Fibroblast of lung (primary cell): ENCODE results near the gene CTR9. TPM values are rescaled to one million over a fixed set of nuclear protein-coding genes. Genes with fewer than 3 reads are reported as not detected.

Experiments
- DNase-seq, 2 donors: peaks; one replicate each; pipeline versions ENCODE4 v3.0.0 to v3.0.0-alpha.2; 2010; ENCODE audit warnings: low read depth in 2 of 2
- H2AFZ ChIP-seq: 2 replicates; pipeline ENCODE4 v1.5.1; 2012; ENCODE audit warnings: low read length, control low read depth, inconsistent platforms
- H3K27ac ChIP-seq: 2 replicates; pipeline ENCODE4 v1.5.1; 2011; ENCODE audit warnings: low read length, control low read depth; ENCODE audit not compliant: insufficient read depth
- H3K27me3 ChIP-seq: 2 replicates; pipeline ENCODE4 v1.5.1; 2011; ENCODE audit warnings: mild to moderate bottlenecking, low read length; ENCODE audit not compliant: control insufficient read depth, insufficient read depth
- H3K36me3 ChIP-seq: 2 replicates; pipeline ENCODE4 v1.5.1; 2011; ENCODE audit warnings: low read length; ENCODE audit not compliant: control insufficient read depth, insufficient read depth
- H3K4me1 ChIP-seq: 2 replicates; pipeline ENCODE4 v1.5.1; 2011; ENCODE audit warnings: low read length; ENCODE audit not compliant: control insufficient read depth, insufficient read depth; ENCODE audit errors: extremely low read depth
- H3K4me2 ChIP-seq: 2 replicates; pipeline ENCODE4 v1.5.1; 2011; ENCODE audit warnings: low read length, control low read depth; ENCODE audit not compliant: insufficient read depth; ENCODE audit errors: extremely low read depth
- H3K4me3 ChIP-seq, 4 experiments: fragments of 200-600 bp in 1 of 4; sonication (generic) in 1 of 4; replicated peaks in 1 of 4; 2 replicates each; pipeline ENCODE4 v1.5.1; 2011 to 2016; ENCODE audit warnings: low read length in 4 of 4, low read depth in 3 of 4, mild to moderate bottlenecking in 3 of 4, control low read depth in 2 of 4, inconsistent platforms in 1 of 4, mixed read lengths in 1 of 4; ENCODE audit not compliant: insufficient read depth in 1 of 4; ENCODE audit errors: control extremely low read depth in 1 of 4
- H3K79me2 ChIP-seq: 2 replicates; pipeline ENCODE4 v1.5.1; 2012; ENCODE audit warnings: mild to moderate bottlenecking, low read length, inconsistent platforms; ENCODE audit not compliant: control insufficient read depth, insufficient read depth
- H3K9ac ChIP-seq: 2 replicates; pipeline ENCODE4 v1.5.1; 2011; ENCODE audit warnings: mild to moderate bottlenecking, low read length, control low read depth; ENCODE audit not compliant: insufficient read depth
- H3K9me3 ChIP-seq: 2 replicates; pipeline ENCODE4 v1.5.1; 2012; ENCODE audit warnings: low read depth, low read length; ENCODE audit not compliant: control insufficient read depth, insufficient read depth
- H4K20me1 ChIP-seq: 2 replicates; pipeline ENCODE4 v1.5.1; 2011; ENCODE audit warnings: low read length; ENCODE audit not compliant: control insufficient read depth, insufficient read depth; ENCODE audit errors: extremely low read depth
- CTCF ChIP-seq, 2 donors: IDR thresholded peaks in 1 of 2; conservative IDR thresholded peaks in 1 of 2; 1 replicate in 1 of 2; 2 replicates in 1 of 2; pipeline ENCODE4 v1.5.1; 2011 to 2012; ENCODE audit warnings: low read length in 2 of 2, control low read depth in 1 of 2, inconsistent platforms in 1 of 2, low read depth in 1 of 2, mild to moderate bottlenecking in 1 of 2
- EZH2 ChIP-seq: IDR thresholded peaks from 2 replicates; pipeline ENCODE4 v1.5.1; 2012; ENCODE audit warnings: low read length, control low read depth, mild to moderate bottlenecking; ENCODE audit errors: missing control alignments
- polyA plus RNA-seq, 2 donors: library from polyadenylated mRNA; depleted of rRNA in 1 of 2; stranded (reverse) in 1 of 2; unstranded in 1 of 2; fragments of >200 nt; gene quantifications; 2 replicates each; pipeline ENCODE4 v1.2.1, GENCODE V29; 2011 to 2012; ENCODE audit warnings: missing spikeins in 1 of 2
- total RNA-seq: library from RNA; depleted of rRNA; stranded (reverse); fragments of >200 nt; gene quantifications from 2 replicates; pipeline ENCODE4 v1.2.1, GENCODE V29; 2014

Gene CTR9
- total and polyA plus RNA-seq, 2 donors (not counting 1 experiment from before 2014, with no cell fraction given) = 22.8 to 41.5 TPM

DNA sequence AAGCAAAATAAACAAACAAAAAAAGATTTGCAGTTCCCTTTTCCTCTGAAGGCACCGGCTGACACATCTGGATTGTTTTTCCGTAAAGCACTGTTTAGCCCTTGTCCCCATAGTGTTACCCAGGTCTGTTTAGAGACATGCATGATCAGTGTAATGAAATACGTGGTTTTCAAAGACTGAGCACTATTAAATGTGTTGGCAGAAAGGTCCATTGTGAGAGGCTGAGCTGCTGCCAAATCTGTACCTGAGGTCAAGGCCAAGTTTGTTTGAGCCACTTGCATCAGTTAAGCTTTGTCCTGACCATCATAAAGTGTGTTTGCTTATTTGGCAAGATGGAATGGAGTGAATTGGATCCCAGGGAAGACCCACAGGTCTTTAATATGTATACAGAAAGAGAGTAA, 26.3 kb downstream of the CTR9 start:
- no peaks in the 10 kb centered on the region for H3K27me3 ChIP-seq
- TF ChIP-seq EZH2 = no peak
- no peak for TF ChIP-seq CTCF (conservative IDR thresholded peaks at IDR 0.05 in 1 of 2, IDR thresholded peaks at IDR 0.05 in 1 of 2; ENCODE audit: low read depth in 1 of 2, low read length in 2 of 2)
- H2AFZ ChIP-seq = no peak overlapping the region
- DNase-seq = no peak
- no peaks in the 10 kb centered on the region for H4K20me1 ChIP-seq
- peak overlapping the region; percentile 65 for H3K27ac ChIP-seq
- peaks cover 12% of the 10 kb centered on the region for H3K4me1 ChIP-seq
- no peaks in the 10 kb centered on the region for H3K79me2 ChIP-seq
- no peak overlapping the region for H3K4me3 ChIP-seq
- no peak overlapping the region for H3K9ac ChIP-seq
- H3K36me3 ChIP-seq = peaks cover 17% of the 10 kb centered on the region
- H3K9me3 ChIP-seq = no peaks in the 10 kb centered on the region
- H3K4me2 ChIP-seq = no peak overlapping the region

DNA sequence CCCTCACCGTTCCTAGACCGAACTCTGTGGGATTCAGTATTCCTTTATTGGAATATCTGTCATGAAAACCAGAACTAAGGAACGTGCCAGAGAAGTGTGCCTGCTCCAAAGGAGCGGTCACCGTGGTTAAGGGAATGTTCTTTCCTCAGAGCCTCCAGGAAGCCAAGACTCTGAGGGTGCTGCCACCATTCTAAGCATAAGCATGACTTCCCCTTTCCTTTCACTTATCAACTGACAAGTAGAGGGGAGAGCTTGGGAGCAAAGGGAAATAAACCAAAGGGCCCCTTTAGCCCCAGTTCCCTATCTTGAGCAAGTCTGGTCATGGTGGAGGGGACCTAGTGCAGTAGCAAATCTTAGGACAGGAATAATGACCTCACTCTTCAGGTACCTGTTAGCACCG, 26.8 kb downstream of the CTR9 start:
- Histone ChIP-seq H3K9me3 (no peaks in the 10 kb centered on the region), H3K27me3 (no peaks in the 10 kb centered on the region), H3K79me2 (no peaks in the 10 kb centered on the region), H2AFZ (no peak overlapping the region), H3K9ac (no peak overlapping the region), H3K27ac (peak overlapping the region; percentile 65), H3K4me2 (no peak overlapping the region), H4K20me1 (no peaks in the 10 kb centered on the region), H3K4me3 (no peak overlapping the region), H3K36me3 (peaks cover 15% of the 10 kb centered on the region), H3K4me1 (peaks cover 12% of the 10 kb centered on the region)
- TF ChIP-seq CTCF (conservative IDR thresholded peaks at IDR 0.05 in 1 of 2, IDR thresholded peaks at IDR 0.05 in 1 of 2; ENCODE audit: low read depth in 1 of 2, low read length in 2 of 2) = no peak
- TF ChIP-seq EZH2 = no peak
- peak in 1 of 2 donors; percentile 21 for DNase-seq

- Histone ChIP-seq H3K79me2 (no peaks in the 10 kb centered on the region), H3K4me2 (peak overlapping the region; percentile 17), H3K4me3 (no peak overlapping the region), H3K9me3 (no peaks in the 10 kb centered on the region), H3K36me3 (peaks cover 10% of the 10 kb centered on the region), H3K9ac (peak overlapping the region; percentile 41), H2AFZ (no peak overlapping the region), H3K27me3 (no peaks in the 10 kb centered on the region), H4K20me1 (no peaks in the 10 kb centered on the region), H3K27ac (peak overlapping the region; percentile 65), H3K4me1 (peaks cover 12% of the 10 kb centered on the region)
- DNase-seq = peak; percentile 86 to 89
- no peak for TF ChIP-seq CTCF (conservative IDR thresholded peaks at IDR 0.05 in 1 of 2, IDR thresholded peaks at IDR 0.05 in 1 of 2; ENCODE audit: low read depth in 1 of 2, low read length in 2 of 2)
- no peak for TF ChIP-seq EZH2
Observed at GRCh38 chr11:10778217-10778970, 27.3 kb downstream of the CTR9 start.
